ENCODE data around the gene PHKA2.
A peak's percentile ranks its signal among the peaks of the same experiment; 100 is the strongest.

PHKA2 gene

GRCh38 chrX:18887177-18887824 is 96.6 kb downstream of the PHKA2 start:
- DNase-seq, result no peak

GRCh38 chrX:18886344-18887161 is 97.4 kb downstream of the PHKA2 start:
- no peak for DNase-seq

- no peak for DNase-seq
Measured at GRCh38 chrX:18886005-18886343, 97.9 kb downstream of the PHKA2 start.

- no peak for DNase-seq
Measured at GRCh38 chrX:18885328-18886004, 98.4 kb downstream of the PHKA2 start.

GRCh38 chrX:18884916-18885315 is 99.0 kb downstream of the PHKA2 start:
- no peak for DNase-seq

- no peak for DNase-seq
Measured at GRCh38 chrX:18883961-18884765, 99.8 kb downstream of the PHKA2 start.

- no peak for DNase-seq
Measured at GRCh38 chrX:18883234-18883960, 100.5 kb downstream of the PHKA2 start.

GRCh38 chrX:18879144-18879543 is 104.8 kb downstream of the PHKA2 start:
- no peak for DNase-seq

- DNase-seq, result peak; percentile 3
Measured at GRCh38 chrX:18877469-18877868, 106.4 kb downstream of the PHKA2 start.

- DNase-seq, result no peak
Measured at GRCh38 chrX:18875256-18875878, 108.5 kb downstream of the PHKA2 start.

GRCh38 chrX:18874560-18875255 is 109.2 kb downstream of the PHKA2 start:
- DNase-seq, result no peak

- no peak for DNase-seq
Measured at GRCh38 chrX:18873836-18874235, 110.1 kb downstream of the PHKA2 start.

GRCh38 chrX:18873189-18873791 is 110.6 kb downstream of the PHKA2 start:
- DNase-seq, result no peak

GRCh38 chrX:18872621-18873020 is 111.3 kb downstream of the PHKA2 start:
- no peak for DNase-seq

- no peak for DNase-seq
Measured at GRCh38 chrX:18871970-18872369, 111.9 kb downstream of the PHKA2 start.

- no peak for DNase-seq
Measured at GRCh38 chrX:18871161-18871890, 112.6 kb downstream of the PHKA2 start.

GRCh38 chrX:18864390-18864920 is 119.5 kb downstream of the PHKA2 start:
- no peak for DNase-seq

GRCh38 chrX:18861511-18861910 is 122.4 kb downstream of the PHKA2 start:
- no peak for DNase-seq

- DNase-seq, result no peak
Measured at GRCh38 chrX:18856645-18856997, 127.3 kb downstream of the PHKA2 start.
